Nephron progenitor cell (in vitro differentiated cells): ENCODE measurements around the gene CUL5.

Experiments
- DNase-seq: peaks from one replicate; pipeline ENCODE4 v3.0.0; 2021
- H3K27ac Mint-ChIP-seq: 2 replicates; pipeline ENCODE4 v1.8.0; 2021; ENCODE audit warnings: mild to moderate bottlenecking, moderate library complexity, mixed read lengths
- H3K27me3 Mint-ChIP-seq: 2 replicates; pipeline ENCODE4 v1.8.0; 2021; ENCODE audit warnings: mild to moderate bottlenecking, low read depth, mixed read lengths; ENCODE audit not compliant: poor library complexity
- H3K36me3 Mint-ChIP-seq: 2 replicates; pipeline ENCODE4 v1.8.0; 2021; ENCODE audit warnings: low read depth, mixed read lengths
- H3K4me1 Mint-ChIP-seq: 2 replicates; pipeline ENCODE4 v1.8.0; 2021; ENCODE audit warnings: mixed read lengths
- H3K4me3 Mint-ChIP-seq: 2 replicates; pipeline ENCODE4 v1.8.0; 2021; ENCODE audit warnings: mild to moderate bottlenecking, moderate library complexity, mixed read lengths
- H3K9me3 Mint-ChIP-seq: 2 replicates; pipeline ENCODE4 v1.8.0; 2021; ENCODE audit warnings: mild to moderate bottlenecking, moderate library complexity, mixed read lengths
- CTCF ChIP-seq: fragments of 200-600 bp; sonication (generic); IDR thresholded peaks from 2 replicates; pipeline ENCODE4 v1.5.0; 2021; ENCODE audit warnings: antibody characterized with exemption

CUL5 gene

GRCh38 chr11:108012139-108012725 is 3.5 kb downstream of the CUL5 start:
- no peak for TF ChIP-seq CTCF
- H3K9me3 Mint-ChIP-seq: no peaks in the 10 kb centered on the region
- peaks cover 25% of the 10 kb centered on the region for H3K4me1 Mint-ChIP-seq
- peaks cover 2% of the 10 kb centered on the region for H3K36me3 Mint-ChIP-seq
- DNase-seq: no peak
- no peaks in the 10 kb centered on the region for H3K27me3 Mint-ChIP-seq
- no peak overlapping the region for H3K4me3 Mint-ChIP-seq
- H3K27ac Mint-ChIP-seq: no peak overlapping the region

- Mint-ChIP-seq H3K27me3 (no peaks in the 10 kb centered on the region), H3K4me3 (no peak overlapping the region), H3K9me3 (no peaks in the 10 kb centered on the region), H3K27ac (peak overlapping the region; percentile 83), H3K36me3 (peaks cover 20% of the 10 kb centered on the region), H3K4me1 (peaks cover 24% of the 10 kb centered on the region)
- DNase-seq: no peak
- TF ChIP-seq CTCF: no peak
Measured at GRCh38 chr11:108016647-108017046, 7.9 kb downstream of the CUL5 start.

GRCh38 chr11:108018708-108019107 is 10.0 kb downstream of the CUL5 start:
- no peak overlapping the region for H3K4me3 Mint-ChIP-seq
- no peaks in the 10 kb centered on the region for H3K9me3 Mint-ChIP-seq
- no peaks in the 10 kb centered on the region for H3K27me3 Mint-ChIP-seq
- peaks cover 27% of the 10 kb centered on the region for H3K36me3 Mint-ChIP-seq
- no peak for DNase-seq
- no peak for TF ChIP-seq CTCF
- peaks cover 24% of the 10 kb centered on the region for H3K4me1 Mint-ChIP-seq
- H3K27ac Mint-ChIP-seq: no peak overlapping the region

GRCh38 chr11:108019870-108020540 is 11.3 kb downstream of the CUL5 start:
- peaks cover 28% of the 10 kb centered on the region for H3K4me1 Mint-ChIP-seq
- no peaks in the 10 kb centered on the region for H3K9me3 Mint-ChIP-seq
- no peak for TF ChIP-seq CTCF
- H3K36me3 Mint-ChIP-seq: peaks cover 27% of the 10 kb centered on the region
- H3K27me3 Mint-ChIP-seq: no peaks in the 10 kb centered on the region
- H3K27ac Mint-ChIP-seq: peak overlapping the region; percentile 96
- no peak overlapping the region for H3K4me3 Mint-ChIP-seq
- DNase-seq: peak; percentile 12

- no peak for DNase-seq
- Mint-ChIP-seq H3K36me3 (peaks cover 50% of the 10 kb centered on the region), H3K4me3 (no peak overlapping the region), H3K27me3 (no peaks in the 10 kb centered on the region), H3K9me3 (peaks cover 18% of the 10 kb centered on the region), H3K27ac (peak overlapping the region; percentile 93), H3K4me1 (peaks cover 22% of the 10 kb centered on the region)
- TF ChIP-seq CTCF: no peak
Measured at GRCh38 chr11:108025387-108026080, 16.8 kb downstream of the CUL5 start.
